Ishikawa (cell line): ENCODE measurements around the gene PLCB3.

Source experiments
- CEBPB ChIP-seq: IDR thresholded peaks from 2 replicates; pipeline ENCODE4 v1.6.1; 2012
- CREB1 ChIP-seq: IDR thresholded peaks from 2 replicates; pipeline ENCODE4 v1.6.1; 2012; ENCODE audit warnings: low read depth
- EGR1 ChIP-seq: IDR thresholded peaks from 2 replicates; pipeline ENCODE4 v1.6.1; 2012
- EP300 ChIP-seq: IDR thresholded peaks from 2 replicates; pipeline ENCODE4 v1.6.1; 2012; ENCODE audit warnings: borderline replicate concordance
- FOXM1 ChIP-seq: IDR thresholded peaks from 2 replicates; pipeline ENCODE4 v1.6.1; 2012; ENCODE audit warnings: low read depth, borderline replicate concordance
- NFIC ChIP-seq: IDR thresholded peaks from 2 replicates; pipeline ENCODE4 v1.6.1; 2012
- RAD21 ChIP-seq: IDR thresholded peaks from 2 replicates; pipeline ENCODE4 v1.6.1; 2012; ENCODE audit warnings: low read depth
- TAF1 ChIP-seq: IDR thresholded peaks from 2 replicates; pipeline ENCODE4 v1.6.1; 2012; ENCODE audit warnings: low read depth, mild to moderate bottlenecking
- TCF12 ChIP-seq: IDR thresholded peaks from 2 replicates; pipeline ENCODE4 v1.6.1; 2012; ENCODE audit warnings: low read depth
- TEAD4 ChIP-seq: IDR thresholded peaks from 2 replicates; pipeline ENCODE4 v1.6.1; 2012
- YY1 ChIP-seq: IDR thresholded peaks from 2 replicates; pipeline ENCODE4 v1.6.1; 2012; ENCODE audit warnings: low read depth
- ZBTB7A ChIP-seq: IDR thresholded peaks from 2 replicates; pipeline ENCODE4 v1.6.1; 2012; ENCODE audit warnings: low read depth
- TF ChIP-seq, protein P1 (sequence below): IDR thresholded peaks from 2 replicates; pipeline ENCODE4 v1.6.1; 2012
- TF ChIP-seq, protein P2 (sequence below): IDR thresholded peaks from 2 replicates; pipeline ENCODE4 v1.6.1; 2012; ENCODE audit warnings: low read depth, mild to moderate bottlenecking
- TF ChIP-seq, protein P3 (sequence below): IDR thresholded peaks from 2 replicates; pipeline ENCODE4 v1.6.1; 2012

The PLCB3 gene

DNA sequence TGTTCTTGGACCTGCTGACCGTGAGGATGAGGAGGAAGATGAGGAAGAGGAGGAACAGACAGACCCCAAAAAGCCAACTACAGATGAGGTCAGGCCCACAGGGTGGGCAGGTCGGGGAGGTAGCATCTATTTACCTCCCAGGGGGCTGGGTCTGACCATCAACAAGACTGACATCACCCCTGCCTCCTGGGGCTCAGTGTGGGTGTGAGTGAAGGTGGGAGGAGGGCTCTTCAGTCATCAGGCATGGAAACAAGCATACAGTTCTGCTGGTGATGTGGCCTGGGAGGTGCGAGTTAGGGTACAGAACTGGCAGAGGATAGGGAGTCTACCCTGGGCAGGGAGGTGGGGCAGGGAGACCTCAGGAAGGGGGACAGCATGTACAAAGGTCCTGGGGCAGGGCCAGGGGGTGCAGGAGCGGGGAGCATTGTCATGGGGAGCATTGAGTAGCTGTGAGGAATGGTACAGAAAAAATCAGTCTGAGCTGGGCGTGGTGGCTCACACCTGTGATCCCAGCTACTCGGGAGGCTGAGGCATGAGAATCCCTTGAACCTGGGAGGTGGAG, 8.9 kb downstream of the PLCB3 start:
- no peak for TF ChIP-seq CREB1
- no peak for TF ChIP-seq YY1
- TF ChIP-seq NFIC = no peak
- TF ChIP-seq, protein P1, sequence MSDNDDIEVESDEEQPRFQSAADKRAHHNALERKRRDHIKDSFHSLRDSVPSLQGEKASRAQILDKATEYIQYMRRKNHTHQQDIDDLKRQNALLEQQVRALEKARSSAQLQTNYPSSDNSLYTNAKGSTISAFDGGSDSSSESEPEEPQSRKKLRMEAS = no peak
- no peak for TF ChIP-seq EGR1
- no peak for TF ChIP-seq TCF12
- no peak for TF ChIP-seq EP300
- TF ChIP-seq, protein P2, sequence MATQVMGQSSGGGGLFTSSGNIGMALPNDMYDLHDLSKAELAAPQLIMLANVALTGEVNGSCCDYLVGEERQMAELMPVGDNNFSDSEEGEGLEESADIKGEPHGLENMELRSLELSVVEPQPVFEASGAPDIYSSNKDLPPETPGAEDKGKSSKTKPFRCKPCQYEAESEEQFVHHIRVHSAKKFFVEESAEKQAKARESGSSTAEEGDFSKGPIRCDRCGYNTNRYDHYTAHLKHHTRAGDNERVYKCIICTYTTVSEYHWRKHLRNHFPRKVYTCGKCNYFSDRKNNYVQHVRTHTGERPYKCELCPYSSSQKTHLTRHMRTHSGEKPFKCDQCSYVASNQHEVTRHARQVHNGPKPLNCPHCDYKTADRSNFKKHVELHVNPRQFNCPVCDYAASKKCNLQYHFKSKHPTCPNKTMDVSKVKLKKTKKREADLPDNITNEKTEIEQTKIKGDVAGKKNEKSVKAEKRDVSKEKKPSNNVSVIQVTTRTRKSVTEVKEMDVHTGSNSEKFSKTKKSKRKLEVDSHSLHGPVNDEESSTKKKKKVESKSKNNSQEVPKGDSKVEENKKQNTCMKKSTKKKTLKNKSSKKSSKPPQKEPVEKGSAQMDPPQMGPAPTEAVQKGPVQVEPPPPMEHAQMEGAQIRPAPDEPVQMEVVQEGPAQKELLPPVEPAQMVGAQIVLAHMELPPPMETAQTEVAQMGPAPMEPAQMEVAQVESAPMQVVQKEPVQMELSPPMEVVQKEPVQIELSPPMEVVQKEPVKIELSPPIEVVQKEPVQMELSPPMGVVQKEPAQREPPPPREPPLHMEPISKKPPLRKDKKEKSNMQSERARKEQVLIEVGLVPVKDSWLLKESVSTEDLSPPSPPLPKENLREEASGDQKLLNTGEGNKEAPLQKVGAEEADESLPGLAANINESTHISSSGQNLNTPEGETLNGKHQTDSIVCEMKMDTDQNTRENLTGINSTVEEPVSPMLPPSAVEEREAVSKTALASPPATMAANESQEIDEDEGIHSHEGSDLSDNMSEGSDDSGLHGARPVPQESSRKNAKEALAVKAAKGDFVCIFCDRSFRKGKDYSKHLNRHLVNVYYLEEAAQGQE = no peak
- TF ChIP-seq TAF1 = no peak
- TF ChIP-seq, protein P3, sequence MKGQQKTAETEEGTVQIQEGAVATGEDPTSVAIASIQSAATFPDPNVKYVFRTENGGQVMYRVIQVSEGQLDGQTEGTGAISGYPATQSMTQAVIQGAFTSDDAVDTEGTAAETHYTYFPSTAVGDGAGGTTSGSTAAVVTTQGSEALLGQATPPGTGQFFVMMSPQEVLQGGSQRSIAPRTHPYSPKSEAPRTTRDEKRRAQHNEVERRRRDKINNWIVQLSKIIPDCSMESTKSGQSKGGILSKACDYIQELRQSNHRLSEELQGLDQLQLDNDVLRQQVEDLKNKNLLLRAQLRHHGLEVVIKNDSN = no peak
- TF ChIP-seq RAD21 = no peak
- TF ChIP-seq FOXM1 = no peak
- no peak for TF ChIP-seq ZBTB7A
- no peak for TF ChIP-seq CEBPB
- no peak for TF ChIP-seq TEAD4

DNA sequence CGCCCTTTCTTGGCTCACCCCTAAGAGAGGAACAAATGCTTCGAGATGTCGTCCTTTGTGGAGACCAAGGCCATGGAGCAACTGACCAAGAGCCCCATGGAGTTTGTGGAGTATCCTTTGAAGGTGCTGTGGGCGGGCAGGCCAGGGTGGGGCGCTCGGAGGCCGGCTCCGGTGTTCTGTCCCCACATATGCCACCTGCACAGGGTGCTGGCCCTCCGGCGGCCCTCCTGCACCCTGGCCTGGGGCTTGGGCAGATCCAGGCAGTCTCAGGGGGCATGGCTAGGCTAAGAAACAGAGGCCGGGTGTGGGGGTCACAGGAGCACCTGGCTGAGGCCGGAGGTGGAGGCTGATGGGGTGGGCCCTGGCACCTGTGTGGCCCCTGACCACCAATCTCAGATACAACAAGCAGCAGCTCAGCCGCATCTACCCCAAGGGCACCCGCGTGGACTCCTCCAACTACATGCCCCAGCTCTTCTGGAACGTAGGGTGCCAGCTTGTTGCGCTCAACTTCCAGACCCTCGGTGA, 10.3 kb downstream of the PLCB3 start:
- TF ChIP-seq TCF12 (no peak), CEBPB (no peak), YY1 (no peak), EP300 (no peak), EGR1 (no peak), CREB1 (no peak), FOXM1 (no peak), ZBTB7A (no peak), NFIC (no peak), TAF1 (no peak), RAD21 (no peak), TEAD4 (no peak)
- TF ChIP-seq, protein P1 = no peak
- TF ChIP-seq, protein P2 = no peak
- TF ChIP-seq, protein P3 = no peak

DNA sequence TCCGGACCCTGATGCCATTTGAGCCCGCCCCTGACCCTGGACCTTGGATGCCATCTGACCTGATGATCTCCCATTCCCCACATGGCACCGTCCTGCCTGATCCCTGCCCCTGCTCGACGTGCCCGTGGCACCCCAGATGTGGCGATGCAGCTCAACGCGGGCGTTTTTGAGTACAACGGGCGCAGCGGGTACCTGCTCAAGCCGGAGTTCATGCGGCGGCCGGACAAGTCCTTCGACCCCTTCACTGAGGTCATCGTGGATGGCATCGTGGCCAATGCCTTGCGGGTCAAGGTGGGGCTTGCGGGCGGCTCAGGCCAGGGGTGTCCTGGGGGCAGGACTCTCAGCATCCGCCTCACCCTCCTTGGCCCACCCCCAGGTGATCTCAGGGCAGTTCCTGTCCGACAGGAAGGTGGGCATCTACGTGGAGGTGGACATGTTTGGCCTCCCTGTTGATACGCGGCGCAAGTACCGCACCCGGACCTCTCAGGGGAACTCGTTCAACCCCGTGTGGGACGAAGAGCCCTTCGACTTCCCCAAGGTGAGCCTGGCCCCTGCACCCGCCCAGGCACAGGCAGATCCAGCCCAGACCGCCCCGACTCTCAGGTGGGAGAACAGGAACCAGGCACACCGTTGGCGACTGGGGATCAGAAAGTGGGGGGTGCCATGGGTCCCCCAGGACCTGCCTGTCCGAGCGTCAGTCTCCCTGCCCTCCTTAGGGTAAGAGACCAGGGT, 11.1 kb downstream of the PLCB3 start:
- no peak for TF ChIP-seq RAD21

DNA sequence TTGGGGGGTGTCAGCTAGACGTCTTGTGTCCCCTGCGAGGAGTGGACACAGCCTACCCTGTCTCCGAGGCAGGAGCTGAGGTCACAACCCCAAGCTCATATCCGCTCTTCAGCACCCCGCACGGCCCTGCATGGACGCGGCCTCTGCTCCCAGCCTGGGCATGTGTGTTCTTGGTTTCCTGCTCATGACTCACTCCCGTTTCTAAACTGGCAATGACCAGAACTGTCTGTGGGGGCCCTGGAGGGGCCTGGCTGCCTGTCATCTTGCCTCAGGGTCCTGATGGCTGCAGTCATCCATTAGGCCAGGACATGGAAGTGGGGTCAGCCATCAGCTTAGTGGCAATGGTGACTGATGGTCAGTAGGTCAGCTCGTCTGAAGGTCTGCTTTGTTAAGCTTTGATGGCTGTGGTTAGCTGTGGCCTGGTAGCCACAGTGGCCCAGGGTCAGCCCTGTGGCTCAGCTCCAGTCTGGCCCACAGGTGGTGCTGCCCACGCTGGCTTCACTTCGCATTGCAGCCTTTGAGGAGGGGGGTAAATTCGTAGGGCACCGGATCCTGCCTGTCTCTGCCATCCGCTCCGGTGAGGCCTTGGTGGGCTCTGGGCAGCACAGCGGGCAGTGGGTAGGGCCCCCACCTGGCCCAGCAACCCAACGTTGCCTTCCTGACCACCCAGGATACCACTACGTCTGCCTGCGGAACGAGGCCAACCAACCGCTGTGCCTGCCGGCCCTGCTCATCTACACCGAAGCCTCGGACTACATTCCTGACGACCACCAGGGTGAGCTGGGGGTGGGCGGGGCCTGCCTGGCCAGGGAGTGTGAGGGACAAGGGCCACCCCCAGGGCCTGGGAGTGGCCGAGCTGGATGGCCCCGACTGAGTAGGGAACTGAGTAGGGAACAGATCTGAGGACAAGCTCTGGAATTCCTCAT, 12.0 kb downstream of the PLCB3 start:
- TF ChIP-seq TAF1 = no peak
- TF ChIP-seq TCF12 = no peak
- no peak for TF ChIP-seq CREB1
- no peak for TF ChIP-seq TEAD4

DNA sequence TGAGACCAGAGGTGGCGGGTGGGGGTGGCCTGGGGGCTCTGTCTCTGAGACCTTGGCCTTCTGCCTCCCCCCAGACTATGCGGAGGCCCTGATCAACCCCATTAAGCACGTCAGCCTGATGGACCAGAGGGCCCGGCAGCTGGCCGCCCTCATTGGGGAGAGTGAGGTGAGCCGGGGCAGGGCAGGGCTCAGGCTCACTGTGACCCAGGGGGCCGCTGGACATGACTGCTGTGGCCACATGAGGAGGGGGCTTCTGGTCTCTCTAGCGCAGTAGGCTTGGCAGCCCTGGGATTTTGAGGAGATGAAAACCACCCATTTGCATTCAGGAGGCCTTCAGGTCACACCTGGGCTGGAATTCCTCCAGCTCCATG, 12.6 kb downstream of the PLCB3 start:
- TF ChIP-seq TEAD4 (no peak), CEBPB (no peak), TCF12 (no peak), EP300 (no peak)
